AG09319 (cell line): ENCODE measurements around the gene IDI1.

Source experiments
- DNase-seq: peaks from one replicate; pipeline ENCODE4 v3.0.0-alpha.2; 2010; ENCODE audit warnings: low read depth; ENCODE audit errors: extremely low read depth
- TF ChIP-seq, protein P1 (sequence below): IDR thresholded peaks from 2 replicates; pipeline ENCODE4 v1.5.1; 2011; ENCODE audit warnings: low read depth, mild to moderate bottlenecking, inconsistent platforms, low read length, moderate library complexity

IDI1 gene

DNA sequence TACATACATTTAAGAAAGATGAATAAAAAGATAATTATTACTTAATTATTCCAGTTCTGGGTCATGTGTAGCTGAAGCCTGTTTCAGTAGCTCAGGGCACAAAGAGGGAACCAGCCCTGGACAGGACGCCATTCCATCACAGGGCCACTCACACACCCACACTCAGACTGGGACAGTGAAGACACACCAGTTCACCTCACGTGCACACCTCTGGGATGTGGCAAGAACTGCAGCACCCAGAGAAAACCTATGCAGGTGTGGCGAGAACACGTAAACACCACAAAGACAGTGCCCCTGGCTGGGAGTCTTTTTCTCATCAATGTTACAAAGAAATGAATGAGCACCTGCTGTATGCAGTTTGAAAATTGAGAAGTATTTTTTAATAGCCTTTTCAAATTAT, 1.6 kb upstream of the IDI1 start:
- no peak for DNase-seq
- TF ChIP-seq, protein P1, sequence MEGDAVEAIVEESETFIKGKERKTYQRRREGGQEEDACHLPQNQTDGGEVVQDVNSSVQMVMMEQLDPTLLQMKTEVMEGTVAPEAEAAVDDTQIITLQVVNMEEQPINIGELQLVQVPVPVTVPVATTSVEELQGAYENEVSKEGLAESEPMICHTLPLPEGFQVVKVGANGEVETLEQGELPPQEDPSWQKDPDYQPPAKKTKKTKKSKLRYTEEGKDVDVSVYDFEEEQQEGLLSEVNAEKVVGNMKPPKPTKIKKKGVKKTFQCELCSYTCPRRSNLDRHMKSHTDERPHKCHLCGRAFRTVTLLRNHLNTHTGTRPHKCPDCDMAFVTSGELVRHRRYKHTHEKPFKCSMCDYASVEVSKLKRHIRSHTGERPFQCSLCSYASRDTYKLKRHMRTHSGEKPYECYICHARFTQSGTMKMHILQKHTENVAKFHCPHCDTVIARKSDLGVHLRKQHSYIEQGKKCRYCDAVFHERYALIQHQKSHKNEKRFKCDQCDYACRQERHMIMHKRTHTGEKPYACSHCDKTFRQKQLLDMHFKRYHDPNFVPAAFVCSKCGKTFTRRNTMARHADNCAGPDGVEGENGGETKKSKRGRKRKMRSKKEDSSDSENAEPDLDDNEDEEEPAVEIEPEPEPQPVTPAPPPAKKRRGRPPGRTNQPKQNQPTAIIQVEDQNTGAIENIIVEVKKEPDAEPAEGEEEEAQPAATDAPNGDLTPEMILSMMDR, result no peak

DNA sequence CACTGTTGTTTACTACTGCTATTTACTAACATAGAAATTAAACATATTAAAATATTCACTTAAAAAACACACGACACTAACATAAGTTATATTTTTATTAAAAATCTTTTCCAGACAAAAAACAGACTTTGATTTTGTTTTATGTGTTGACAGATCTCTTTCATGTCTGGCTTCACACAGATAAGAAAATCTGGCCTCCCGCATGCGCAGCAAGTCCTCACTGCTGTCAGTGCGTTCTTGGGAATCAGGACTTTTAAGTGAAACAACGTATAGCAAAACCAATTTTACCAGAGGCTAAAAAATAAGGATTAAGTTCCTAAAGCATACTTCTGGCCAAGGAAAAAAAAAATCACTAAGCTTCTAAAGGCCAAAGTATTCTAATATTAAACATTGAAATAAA, 1.2 kb upstream of the IDI1 start:
- TF ChIP-seq, protein P1, result no peak
- no peak for DNase-seq

DNA sequence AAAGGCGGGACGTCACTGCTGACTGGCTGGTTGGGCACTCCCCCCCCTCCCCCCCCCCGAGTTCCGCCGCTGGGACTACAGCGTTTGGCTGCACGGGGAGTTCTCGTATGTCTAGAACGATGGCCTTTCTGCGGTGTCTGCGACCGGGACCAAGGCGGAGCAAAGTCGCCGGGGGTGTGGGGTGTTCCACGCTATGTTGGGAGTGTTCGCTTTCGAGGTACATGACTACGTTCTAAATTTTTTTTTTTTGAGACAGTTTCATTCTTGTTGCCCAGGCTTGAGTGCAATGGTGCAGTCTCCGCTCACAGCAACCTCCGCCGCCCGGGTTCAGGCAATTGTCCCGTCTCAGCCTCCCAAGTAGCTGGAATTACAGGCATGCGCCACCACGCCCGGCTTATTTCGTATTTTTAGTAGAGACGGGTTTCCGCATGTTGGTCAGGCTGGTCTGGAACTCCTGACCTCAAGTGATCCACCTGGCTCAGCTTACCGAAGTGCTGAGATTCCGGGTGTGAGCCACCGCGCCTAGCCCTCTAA, 573 bp upstream of the IDI1 start:
- TF ChIP-seq, protein P1, result no peak
- no peak for DNase-seq

DNA sequence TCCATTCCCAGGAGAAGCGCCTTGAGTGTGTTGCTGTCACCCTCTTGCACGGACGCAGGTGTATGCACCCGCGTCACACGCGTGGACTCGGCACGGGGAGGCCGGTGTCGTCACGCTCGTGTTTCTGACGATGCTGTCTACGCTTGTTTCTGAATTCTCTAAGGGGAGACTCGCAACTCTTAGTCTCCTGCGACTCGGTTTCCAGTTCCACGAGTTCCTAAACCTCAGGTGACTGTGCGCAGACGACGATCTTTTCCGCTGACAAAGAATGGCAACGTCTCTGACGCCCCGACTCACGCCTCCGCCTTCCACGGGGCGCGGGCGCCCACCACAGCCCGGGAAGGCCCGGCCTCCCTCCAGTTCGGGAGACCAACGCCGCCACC, 579 bp downstream of the IDI1 start:
- DNase-seq, result no peak
- TF ChIP-seq, protein P1, result no peak

DNA sequence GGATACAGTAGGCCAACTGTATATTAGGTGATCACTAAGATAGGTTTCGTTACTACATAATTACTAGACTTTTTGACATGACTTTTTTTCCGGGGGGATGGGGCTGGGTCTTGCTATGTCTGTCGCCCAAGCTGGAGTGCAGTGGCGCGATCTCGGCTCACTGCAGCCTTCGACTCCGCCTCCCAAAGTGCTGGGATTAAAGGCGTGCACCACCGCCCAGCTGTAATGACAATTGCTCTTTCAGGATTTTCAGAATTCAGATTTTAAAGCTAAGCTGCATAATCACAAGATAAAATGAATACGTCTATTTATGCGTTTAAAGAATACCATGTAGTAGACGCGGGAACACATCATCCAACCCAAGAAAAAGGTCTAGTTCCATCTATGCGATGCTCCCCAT, 982 bp downstream of the IDI1 start:
- TF ChIP-seq, protein P1, result no peak
- no peak for DNase-seq

DNA sequence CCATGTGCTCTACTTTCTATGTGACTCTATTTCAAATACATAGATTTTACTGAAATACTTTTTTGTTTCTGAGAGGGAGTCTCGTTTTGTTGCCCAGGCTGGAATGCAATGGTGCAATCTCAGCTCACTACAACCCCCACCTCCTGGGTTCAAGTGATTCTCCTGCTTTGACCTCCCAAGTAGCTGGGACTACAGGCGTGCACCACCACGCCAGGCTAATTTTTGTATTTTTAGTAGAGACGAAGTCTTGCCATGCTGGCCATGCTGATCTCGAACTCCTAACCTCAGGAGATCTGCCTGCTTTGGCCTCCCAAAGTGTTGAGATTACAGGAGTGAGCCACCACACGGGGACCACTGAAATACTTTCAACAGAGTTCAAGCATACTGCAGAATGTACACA, 3.5 kb downstream of the IDI1 start:
- TF ChIP-seq, protein P1, result no peak
- DNase-seq, result no peak

DNA sequence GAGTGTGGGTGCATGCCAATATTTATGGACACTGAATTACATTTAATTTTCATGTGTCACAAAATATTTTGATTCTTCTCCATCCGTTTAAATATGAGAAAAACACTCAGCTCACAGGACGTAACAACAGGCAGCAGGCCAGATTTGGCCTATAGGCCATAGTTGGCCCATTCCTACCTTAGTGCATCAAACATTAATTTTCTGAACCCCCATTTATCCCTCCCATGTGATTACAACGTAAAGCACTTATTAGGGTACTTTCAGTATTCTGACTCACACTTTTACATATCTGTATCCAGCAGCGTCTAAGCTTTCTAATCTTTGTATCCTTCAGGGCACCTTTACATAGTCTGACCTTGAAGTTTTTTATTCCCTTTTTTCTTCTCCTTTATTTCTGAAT, 4.0 kb downstream of the IDI1 start:
- TF ChIP-seq, protein P1, result no peak
- no peak for DNase-seq
